SIG-M5 (cell line): ENCODE results near the gene EFCAB14.
"Not testable (repeated sequence)": the region's sequence is repeated elsewhere in the genome, so short reads cannot be mapped to it uniquely, and the experiment has no call there.

ENCODE experiments used
- DNase-seq: peaks from one replicate; lab custom pipeline; 2025; lab: John Stamatoyannopoulos, UW

EFCAB14 gene

DNA sequence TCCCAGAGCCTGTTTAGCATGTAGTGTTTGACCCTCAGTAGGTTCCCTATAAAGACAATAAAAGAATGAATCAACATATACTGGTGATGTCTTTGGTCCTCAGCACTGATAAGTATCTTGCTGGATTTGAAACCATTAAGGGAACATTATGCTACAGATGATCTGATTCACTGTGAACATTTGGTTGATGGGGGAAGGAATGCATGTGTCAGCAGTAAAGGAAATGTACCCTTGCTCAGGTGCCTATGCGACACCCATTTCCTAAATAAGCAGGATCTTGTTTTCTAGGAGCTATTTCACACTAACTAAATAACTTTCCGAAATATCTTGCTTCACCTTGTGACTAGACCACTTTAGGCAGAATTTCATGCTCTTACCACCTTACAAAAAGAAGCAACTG is 34.2 kb downstream of the EFCAB14 start:
- no peak for DNase-seq

DNA sequence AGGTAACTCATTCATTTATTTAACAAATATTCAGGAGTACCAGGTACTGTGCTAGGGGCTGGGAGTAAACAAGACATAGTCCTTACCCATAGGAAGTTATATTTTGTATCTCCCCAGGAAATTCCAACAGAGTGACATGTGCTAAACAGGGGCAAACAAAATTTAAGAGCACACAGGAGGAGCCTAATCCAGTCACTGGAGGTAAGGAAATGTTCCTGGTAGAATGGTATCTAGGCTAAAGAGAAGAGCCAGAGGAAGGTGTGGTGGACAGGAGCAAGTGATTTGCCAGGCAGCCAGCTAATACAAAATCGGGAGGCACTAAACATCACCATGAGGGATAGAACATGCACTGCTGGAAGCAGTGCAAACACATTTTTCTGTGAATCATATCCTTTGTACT is 36.9 kb downstream of the EFCAB14 start:
- no peak for DNase-seq

DNA sequence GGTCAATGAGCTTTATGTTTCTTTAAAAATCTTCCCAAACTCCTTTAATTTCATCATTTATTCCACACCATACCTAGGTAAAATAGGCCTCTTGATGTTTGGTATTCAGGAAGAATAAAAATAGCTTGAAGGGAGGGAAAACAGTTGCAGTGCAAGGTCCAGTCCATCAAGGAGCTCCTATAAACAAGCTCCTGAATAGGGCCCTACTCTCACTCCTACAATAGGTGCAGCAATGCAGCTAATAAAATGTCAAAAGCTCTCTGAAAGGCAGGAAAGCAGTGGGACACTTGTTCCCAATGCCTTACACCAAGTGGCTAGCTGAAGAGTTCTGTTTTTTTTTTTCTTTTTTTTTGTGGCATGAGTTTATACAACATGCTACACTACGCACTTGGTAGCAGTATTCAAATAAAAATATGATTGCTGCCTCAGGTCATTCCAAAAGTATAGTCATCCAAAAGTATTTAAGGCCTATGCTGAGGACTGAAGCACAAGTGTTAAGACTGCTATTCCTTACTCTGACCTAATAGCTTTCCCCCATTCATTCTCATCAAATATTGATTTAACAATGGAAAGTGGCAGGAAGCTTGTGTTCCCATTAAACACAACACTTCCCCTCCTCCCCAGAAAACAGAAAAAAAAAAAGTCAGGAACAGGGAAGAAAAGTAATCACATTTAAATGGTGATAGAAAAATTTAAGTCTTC is 37.4 kb downstream of the EFCAB14 start:
- DNase-seq, result no peak

DNA sequence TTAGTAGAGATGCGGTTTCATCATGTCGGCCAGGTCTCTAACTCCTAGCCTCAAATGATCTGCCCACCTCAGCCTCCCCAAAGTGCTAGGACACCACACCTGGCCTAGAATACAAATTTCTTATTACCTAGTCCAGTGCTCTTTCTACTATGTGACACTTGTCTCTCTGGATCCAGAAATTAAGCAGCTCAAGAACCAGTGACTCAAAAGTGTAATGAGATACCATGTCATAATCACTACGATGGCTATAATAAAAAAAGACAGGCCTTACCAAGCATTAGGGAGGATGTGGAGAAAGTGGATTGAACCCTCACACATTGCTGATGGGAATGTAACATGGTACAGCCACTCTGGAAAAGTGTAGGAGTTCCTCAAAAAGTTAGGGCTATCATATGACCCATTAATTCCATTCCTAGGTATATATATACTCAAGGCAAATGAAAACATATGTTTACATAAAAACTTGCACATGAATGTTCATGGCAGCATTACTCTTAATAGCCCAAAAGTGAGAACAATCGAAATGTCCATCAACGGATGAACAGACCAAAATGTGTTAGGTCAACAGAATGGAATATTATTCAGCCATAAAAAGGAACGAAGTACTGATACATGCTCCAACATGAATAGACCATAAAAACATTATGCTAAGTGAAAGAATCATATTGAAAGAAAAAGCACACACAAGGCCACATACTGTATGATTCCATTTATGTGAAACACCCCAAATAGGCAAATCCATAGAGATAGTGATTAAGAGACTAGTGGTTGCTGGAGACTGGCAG is 38.9 kb downstream of the EFCAB14 start:
- no peak for DNase-seq

DNA sequence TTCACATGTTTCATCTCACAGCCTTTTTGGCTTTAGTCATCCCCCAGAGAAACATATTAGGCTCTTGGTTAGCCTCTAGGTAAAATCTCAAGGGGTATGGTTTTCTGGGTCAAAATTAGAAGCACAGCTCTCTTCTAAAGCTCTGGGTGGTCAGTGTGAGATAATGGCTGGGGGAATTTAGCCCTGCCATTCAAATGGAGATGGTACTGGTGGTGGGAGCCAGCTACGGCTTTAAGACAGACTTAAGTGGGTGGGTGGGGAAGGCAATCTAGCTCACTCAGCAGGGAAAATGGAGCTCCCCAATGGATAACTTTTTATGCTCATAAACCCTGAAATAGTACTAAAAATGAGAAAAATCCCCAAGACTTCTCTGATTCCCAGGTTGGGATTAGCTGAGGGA is 41.6 kb downstream of the EFCAB14 start:
- DNase-seq, result no peak

DNA sequence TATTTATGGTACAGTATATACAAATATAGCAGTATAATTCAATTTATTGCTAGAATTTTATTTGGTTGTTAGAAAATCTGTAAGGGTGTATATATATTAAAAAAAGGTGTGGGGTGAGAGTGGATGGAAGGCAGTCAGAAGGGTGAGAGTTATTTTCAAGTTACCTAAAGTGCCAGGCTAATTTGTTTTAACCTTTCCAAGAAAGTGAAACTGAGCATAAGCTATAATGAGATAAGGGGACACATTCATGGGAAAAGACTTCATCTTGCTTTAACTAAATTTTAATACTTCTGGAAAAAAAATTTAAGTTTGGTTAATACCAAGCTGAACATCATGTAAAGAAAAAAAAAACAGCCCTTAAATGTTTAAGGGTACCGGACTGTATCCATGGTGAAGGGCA is 42.4 kb downstream of the EFCAB14 start:
- DNase-seq, result no peak

DNA sequence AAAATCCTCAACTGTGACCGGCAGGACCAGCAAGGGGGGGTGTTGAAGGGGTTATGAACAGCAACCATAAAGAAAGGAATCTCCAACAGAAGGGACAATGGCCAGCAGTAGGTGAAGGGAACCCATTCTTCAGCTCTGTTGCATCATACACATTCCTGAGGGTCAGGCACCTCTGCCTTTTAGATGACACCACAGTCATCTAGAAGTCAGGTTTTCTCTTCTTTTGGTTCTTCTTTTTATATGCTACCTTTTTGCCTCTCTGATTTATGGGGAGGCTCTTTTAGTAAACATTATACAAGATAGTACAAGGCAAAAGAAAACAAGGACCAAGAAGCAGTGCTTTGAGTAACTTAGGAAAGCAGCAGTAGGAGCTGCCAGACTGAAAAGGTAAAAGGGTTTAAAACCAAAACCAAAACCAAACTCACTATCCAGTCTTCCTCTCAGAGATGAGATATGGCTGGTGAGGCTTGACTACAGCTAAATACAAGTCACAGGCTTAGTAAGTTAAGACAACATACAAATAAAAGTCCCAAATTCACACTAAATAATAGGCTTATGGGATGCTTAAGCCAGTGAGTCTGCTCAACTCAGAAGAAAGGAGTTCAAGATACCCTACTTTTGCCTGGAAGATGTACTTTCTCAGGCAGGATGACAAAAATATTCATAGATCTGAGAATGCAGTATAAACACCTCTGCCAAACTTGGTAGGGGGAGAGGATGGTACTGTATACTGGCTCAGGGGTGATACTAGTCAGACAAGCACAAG is 43.2 kb downstream of the EFCAB14 start:
- DNase-seq, result no peak

DNA sequence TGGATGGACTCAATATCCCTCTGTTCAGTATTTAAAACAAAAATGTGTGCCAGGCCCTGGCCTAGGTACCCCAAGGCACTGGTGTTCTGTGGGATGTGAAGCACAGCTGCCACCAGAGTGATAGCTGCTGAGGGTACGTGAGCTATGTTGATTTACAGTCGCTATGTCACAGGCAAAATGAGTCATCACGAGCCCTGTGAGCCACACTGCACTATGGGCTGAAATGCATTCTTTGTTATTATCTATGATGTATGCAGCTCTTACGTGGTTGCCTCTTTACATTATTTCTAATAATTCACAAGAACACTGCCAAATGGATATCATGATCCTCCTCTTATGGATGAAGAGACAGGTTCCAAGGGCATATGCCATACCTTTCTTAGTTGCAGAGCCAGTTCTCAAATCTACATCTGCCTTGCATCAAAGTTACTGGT is 45.1 kb downstream of the EFCAB14 start:
- no peak for DNase-seq

DNA sequence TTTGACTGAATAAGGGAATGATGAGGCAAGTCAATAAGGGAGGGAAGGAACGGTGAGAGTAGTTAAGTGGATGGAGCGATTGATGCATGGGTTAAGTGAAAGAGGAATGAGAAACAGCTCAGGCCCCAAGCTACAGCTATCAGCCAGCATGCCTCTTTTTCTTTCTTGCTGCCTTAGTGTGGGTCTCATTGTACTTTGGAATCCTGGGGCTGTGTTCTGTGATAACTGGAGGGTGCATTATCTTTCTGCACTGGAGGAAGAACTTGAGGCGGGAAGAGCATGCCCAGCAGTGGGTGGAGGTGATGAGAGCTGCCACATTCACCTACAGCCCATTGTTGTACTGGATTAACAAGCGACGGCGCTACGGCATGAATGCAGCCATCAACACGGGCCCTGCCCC is 46.2 kb downstream of the EFCAB14 start:
- no peak for DNase-seq

DNA sequence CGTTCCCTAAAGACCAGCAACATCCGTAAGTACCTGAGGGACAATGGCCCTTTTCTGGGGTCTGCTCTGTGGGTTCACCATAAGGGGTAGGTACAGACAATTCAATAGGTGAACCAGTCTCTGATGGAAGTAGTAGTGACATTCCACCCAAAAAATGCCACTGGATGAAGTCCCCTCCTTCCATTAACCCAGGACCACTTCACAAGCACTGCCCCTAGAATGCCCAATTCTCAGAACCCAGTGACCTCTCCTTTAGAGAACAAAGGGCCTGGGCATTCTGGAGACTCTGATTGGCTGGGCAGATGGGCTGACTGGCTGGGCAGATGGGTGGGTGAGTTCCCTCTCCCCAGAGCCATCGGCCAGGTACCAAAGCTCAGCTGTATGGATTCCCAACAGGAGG is 47.4 kb downstream of the EFCAB14 start, which contains the start of gene TEX38:
Gene TEX38 (plus strand): TSS at position 301 of the 400 bp plus-strand sequence. CDS start 81 bp downstream, at position 382.
- no peak for DNase-seq

DNA sequence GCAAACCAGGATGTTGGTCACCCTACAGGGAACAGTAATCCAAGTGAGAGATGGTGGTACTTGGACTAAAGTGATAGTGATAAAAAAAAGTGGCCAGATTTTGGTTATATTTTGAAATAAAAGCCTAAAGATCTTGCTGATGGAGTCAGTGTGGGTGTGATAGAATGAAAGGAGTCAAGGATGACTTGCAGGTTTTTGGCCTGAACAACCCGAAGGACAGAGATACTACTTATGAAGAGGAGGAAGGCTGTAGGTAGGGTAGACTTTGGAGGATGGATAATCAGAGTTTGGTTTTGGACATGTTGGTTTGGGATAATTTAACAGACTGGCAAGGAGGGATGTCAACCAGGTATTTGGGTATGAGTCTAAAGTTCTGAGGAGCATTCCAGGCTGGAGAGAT is 48.8 kb downstream of the EFCAB14 start:
- no peak for DNase-seq

DNA sequence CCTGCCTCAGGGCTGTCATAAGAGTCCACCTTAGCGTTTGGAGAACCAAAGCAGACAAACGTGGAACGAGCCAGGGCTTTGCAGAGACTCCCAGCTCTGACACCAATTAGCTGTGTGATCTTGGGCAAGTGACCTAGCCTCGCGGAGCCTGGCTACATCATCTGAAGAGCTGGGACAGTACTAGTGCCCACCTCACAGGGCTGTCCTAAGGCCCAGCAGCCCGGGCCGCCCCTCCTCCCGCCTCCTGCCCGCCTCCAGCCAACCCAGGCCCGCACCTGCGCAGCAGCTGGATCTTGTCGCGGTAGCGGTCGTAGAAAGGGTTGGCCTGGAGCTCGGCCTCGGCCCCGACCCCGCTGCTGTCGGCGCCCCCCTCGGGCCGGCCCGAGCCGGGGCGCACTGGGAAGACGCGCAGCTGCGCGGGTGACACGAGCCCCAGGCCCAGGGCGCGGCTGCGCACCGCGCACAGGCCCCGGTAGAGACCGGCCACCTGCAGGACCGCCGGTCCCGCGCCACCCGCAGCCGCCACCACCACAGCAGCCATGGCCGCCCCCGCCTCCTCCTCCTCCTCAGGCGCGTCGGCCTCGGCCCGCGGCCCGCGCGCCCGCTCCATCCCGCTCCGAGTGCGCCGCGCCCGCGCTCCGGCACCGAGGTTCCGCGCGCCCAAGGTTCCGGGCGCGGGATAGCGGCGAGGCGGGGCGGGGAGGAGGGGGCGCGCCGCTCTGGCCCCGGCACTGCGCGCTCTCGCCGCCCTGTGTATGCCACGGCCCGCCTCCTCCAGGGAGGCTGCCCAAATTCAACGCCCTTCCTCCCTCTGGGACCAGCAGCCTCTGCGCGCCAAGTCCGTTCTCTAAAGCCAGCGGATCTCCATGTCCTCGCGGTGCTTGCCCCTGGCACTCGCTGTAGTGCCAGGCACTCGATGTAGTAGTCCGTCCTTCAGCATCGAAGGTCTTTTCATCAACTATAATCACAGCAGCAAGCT is 50.8 kb downstream of the EFCAB14 start, which contains the start of gene ATPAF1:
Gene ATPAF1 (minus strand): TSS at position 583 of the 979 bp plus-strand sequence. CDS start 42 bp downstream, at position 541.
- no peak for DNase-seq

DNA sequence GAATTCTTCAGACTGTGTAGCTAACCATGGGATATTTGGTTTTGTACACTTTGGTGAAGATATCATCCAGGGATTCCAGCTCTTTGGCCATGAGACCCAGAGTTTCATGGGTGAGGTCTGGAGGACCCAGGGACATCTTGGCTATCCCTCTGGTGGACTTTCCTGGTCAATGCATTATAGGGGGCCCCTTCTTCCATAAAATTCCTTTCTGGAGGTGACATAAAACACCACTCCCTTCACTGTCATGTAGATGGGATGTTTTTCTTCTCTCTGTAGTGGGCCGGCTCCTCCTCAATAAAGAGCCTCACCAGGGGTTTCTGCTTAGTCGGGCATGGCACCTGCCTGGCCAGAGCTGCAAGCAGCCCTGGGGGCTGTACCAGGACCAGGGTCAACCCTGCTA is 52.9 kb downstream of the EFCAB14 start:
- DNase-seq, result no peak

DNA sequence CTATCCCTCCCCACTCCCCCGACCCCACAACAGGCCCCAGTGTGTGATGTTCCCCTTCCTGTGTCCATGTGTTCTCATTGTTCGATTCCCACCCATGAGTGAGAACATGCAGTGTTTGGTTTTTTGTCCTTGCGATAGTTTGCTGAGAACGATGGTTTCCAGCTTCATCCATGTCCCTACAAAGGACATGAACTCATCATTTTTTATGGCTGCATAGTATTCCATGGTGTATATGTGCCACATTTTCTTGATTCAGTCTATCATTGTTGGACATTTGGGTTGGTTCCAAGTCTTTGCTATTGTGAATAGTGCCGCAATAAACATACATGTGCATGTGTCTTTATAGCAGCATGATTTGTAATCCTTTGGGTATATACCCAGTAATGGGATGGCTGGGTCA is 56.0 kb downstream of the EFCAB14 start:
- DNase-seq, result not testable (repeated sequence)

DNA sequence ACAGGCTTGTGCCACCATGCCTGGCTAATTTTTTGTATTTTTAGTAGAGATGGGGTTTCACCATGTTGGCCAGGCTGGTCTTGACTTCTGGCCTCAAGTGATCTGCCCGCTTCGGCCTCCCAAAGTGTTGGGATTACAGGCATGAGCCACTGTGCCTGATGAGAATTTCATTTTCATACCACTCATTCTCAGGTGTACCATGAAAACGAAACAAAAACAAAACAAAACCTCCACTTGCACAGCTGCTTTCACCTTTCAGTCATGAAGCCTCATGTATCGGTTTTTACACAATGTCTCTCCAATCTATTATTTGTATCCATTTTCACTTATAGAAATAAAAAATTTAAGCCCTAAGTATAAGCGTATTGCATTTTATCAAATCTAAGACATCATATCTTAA is 58.8 kb downstream of the EFCAB14 start:
- DNase-seq, result not testable (repeated sequence)

DNA sequence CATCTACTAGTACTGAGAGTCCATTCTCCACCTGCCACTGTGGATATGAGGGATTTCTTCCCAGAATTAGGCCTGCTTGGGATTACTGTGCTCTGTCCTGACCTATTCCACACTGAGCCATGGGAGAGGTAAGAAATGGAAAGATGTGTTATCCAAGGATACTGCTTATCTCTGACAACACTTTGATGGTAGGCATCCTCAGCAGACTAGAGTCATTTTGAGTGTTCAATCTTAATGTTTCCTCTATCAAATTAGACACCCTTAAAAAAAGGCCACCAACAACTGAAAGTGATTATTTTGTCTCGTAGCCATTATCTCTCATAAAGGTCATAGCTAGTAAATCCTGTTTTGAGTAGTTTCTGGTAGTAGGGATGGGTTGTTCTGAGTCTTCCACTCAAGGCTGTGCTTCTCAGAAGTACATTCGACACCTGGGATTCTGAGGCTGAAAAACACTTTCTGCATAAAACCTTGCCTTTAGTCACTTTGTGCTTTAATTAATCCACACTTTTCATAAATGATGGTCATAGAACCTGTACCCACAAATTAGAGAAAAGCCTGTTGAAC is 59.5 kb downstream of the EFCAB14 start:
- no peak for DNase-seq

DNA sequence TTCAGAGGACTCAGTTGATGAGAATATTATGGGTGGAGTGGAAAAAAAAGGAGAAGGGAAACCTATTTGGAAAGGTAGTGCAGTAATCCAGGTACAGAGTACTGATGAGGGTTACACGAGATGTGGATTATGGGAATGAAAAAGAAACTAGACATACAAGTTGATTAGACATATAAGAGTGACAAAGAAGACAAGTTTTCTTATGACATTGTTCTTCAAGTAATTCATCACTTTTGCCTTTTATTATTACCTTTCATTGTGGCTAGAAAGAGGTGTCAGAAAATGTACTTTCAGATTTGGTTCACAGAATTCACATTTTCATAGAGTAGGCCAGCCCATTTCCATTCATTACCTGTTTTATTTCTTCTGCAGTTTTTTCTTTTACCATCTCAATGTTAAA is 61.1 kb downstream of the EFCAB14 start:
- DNase-seq, result no peak

DNA sequence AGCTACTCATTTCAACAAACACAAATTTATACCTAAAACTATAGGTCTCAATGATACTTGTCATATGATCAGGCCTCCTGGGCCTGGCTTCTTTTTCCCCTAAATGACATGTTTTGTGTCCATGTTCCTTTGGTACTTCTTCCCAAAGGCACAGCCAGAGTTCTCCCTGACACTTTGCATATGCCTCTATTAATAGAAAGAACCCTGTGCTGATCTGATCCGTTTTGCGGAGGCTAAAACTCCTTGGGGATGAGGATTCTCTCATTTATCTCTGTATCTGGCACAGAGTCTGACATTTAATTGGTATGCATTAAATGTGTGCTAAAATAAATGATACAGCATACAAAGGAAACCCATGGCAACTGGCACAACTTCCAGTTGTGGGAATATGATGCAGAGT is 62.3 kb downstream of the EFCAB14 start:
- no peak for DNase-seq

DNA sequence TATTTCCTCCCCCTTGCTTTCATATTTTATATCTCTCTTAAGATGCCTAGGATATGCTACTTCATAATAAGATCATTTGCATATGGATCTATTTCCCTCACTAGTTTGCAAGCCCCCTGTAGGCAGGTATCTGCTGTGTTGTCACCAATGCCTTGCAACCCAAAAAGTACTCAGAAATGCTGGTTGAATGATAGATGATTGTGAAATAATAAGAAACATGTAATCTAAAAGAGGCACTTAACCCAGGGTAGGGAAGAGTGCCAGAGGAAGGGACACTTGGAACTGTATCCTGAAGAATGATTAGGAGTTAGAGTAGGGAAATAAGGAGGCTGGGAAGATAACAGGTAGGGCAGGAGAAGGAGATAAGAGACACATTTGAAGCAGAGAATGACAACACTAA is 63.1 kb downstream of the EFCAB14 start:
- DNase-seq, result no peak

DNA sequence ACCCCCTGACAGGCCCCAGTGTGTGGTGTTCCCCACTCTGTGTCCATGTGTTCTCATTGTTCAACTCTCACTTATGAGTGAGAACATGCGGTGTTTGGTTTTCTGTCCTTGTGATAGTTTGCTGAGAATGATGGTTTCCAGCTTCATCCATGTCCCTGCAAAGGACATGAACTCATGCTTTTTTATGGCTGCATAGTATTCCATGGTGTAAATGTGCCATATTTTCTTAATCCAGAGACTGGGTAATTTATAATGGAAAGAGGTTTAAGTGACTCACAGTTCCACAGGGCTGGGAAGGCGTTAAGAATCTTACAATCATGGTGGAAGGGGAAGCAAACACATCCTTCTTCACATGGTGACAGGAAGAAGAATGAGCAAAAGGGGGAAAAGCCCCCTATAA is 64.2 kb downstream of the EFCAB14 start:
- not testable (repeated sequence) for DNase-seq

DNA sequence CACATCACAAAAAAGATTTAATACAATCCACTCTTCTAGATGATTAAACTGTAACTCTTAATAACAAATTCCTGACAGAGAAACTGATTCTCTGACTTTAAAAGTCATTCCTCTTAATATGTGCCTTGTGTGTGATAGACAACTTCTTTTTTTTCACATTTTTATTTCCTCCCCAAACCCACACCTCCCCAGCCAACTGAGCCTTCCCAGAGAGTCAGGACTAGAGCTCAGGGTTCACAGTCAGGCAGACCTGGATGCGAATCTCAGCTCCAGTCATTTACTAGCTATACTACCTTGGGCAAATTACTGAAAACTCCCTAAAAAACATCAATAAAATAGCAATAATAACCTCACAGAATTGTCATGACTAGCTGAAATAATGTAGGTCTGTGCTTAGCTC is 64.9 kb downstream of the EFCAB14 start:
- DNase-seq, result no peak
